Kidney (tissue), 2 donors: Measurements from ENCODE around the gene ZRSR2. TPM values are rescaled to one million over a fixed set of nuclear protein-coding genes. Genes with fewer than 3 reads are reported as not detected.

Experiments
- polyA plus RNA-seq: library from polyadenylated mRNA; stranded (reverse); fragments of 350-450 nt; fragmentation: Illumina TruSeq; extraction: RNeasy Lipid Tissue Mini Kit (QIAGEN cat#74804); gene quantifications from one replicate; pipeline ENCODE4 v1.2.3, GENCODE V29; 2014; ENCODE audit warnings: low read depth, low replicate concordance; ENCODE audit not compliant: insufficient read depth
- total RNA-seq: library from RNA; stranded (reverse); fragmentation: NEBNext Ultra II Directional; extraction: Animal tissue kit (Norgen Biotek cat#: 25700); gene quantifications from one replicate; pipeline ENCODE4 v1.2.1, GENCODE V29; 2021
- donor health status: DM: yes; HTN: yes; CAD: no.

ZRSR2 gene
- total and polyA plus RNA-seq, 2 donors from 2014 or later = 12.8 to 15.6 TPM

Other genes with a start within 250 kb of the ZRSR2 start
- gene ACE2, start 189.5 kb upstream of the ZRSR2 start, total RNA-seq = 5.5 TPM
- gene ACE2, start 189.5 kb upstream of the ZRSR2 start, polyA plus RNA-seq = 32.4 TPM
- gene CLTRN, start 125.7 kb upstream of the ZRSR2 start, total RNA-seq = 30.7 TPM
- gene CLTRN, start 125.7 kb upstream of the ZRSR2 start, polyA plus RNA-seq = 129 TPM
- gene CA5B, start 52.2 kb upstream of the ZRSR2 start, total RNA-seq = 18.2 TPM
- gene CA5B, start 52.2 kb upstream of the ZRSR2 start, polyA plus RNA-seq = 1.9 TPM
- 28.7 TPM for gene AP1S2, start 64.3 kb downstream of the ZRSR2 start, total RNA-seq
- gene AP1S2, start 64.3 kb downstream of the ZRSR2 start, polyA plus RNA-seq = 13.7 TPM